Measurements from ENCODE around the gene EPHA4.

DNA sequence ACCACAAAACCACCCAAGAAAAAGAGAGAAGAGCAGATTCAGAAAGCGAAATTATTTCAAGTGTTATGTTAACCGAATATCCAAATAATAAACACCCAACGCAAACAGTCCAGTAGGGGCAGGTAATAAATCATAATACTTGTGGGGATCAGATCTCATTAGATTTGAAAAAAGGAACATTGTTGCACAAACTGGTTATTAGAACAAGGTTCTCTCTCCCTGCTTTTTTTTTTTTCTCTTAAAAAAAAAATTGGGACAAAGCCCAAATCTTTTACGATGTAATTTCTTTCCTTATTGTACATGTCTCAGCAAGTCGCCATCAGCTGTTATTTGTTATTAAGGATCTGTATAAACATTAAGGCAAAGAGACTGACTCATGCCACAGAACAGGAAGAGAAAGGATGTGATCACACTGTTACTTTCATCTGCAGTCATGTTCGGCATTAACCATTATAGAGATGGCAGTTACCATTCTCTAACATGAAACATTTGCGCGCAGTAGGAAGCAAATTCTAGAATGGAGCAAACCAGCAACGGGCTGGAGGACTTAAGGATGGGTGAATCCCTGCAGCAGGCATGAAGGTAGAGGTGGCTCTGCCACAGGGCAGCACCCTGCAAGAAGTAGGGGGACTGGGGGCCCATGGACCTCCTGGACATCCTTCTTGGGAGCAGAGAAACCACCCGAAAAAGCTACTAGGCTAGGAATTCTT, 42.0 kb downstream of the EPHA4 start:
- TF ChIP-seq CTCF (IDR thresholded peaks at IDR 0.05) = no peak
- no peak for TF ChIP-seq ZFX (IDR thresholded peaks at IDR 0.05; ENCODE audit: borderline replicate concordance)

Data from 22Rv1 (cell line).